Epithelial cell of esophagus (primary cell): ENCODE results near the gene AP1G1.
A peak's percentile ranks its signal among the peaks of the same experiment; 100 is the strongest.

Experiments
- DNase-seq: peaks from one replicate; pipeline ENCODE4 v3.0.0; 2010; ENCODE audit warnings: low read depth
- H3K4me3 ChIP-seq: 2 replicates; pipeline ENCODE4 v1.5.1; 2011; ENCODE audit warnings: mild to moderate bottlenecking, low read length, control low read depth
- CTCF ChIP-seq: IDR thresholded peaks from 2 replicates; pipeline ENCODE4 v1.5.1; 2011; ENCODE audit warnings: low read depth, mild to moderate bottlenecking, low read length, control low read depth, inconsistent platforms; ENCODE audit not compliant: insufficient read depth; ENCODE audit errors: missing control alignments

The AP1G1 gene

GRCh38 chr16:71777329-71777728 is 31.3 kb downstream of the AP1G1 start:
- H3K4me3 ChIP-seq = no peak overlapping the region
- no peak for DNase-seq
- no peak for TF ChIP-seq CTCF

GRCh38 chr16:71775949-71776348 is 32.7 kb downstream of the AP1G1 start:
- no peak overlapping the region for H3K4me3 ChIP-seq
- no peak for TF ChIP-seq CTCF
- no peak for DNase-seq

- TF ChIP-seq CTCF = no peak
- DNase-seq = no peak
- no peak overlapping the region for H3K4me3 ChIP-seq
These were observed 37.1 kb downstream of the AP1G1 start for GRCh38 chr16:71771571-71771970.

- no peak overlapping the region for H3K4me3 ChIP-seq
- DNase-seq = no peak
- no peak for TF ChIP-seq CTCF
These were observed 39.4 kb downstream of the AP1G1 start for GRCh38 chr16:71769222-71769621.

- DNase-seq = no peak
- H3K4me3 ChIP-seq = no peak overlapping the region
- no peak for TF ChIP-seq CTCF
These were observed 41.4 kb downstream of the AP1G1 start for GRCh38 chr16:71767060-71767900.

- peak; percentile 6 for DNase-seq
- TF ChIP-seq CTCF = no peak
- H3K4me3 ChIP-seq = no peak overlapping the region
These were observed 46.4 kb downstream of the AP1G1 start for GRCh38 chr16:71762186-71762585.

- no peak for DNase-seq
- H3K4me3 ChIP-seq = no peak overlapping the region
- TF ChIP-seq CTCF = no peak
These were observed 47.5 kb downstream of the AP1G1 start for GRCh38 chr16:71761097-71761496.
